HG02970 (cell line): ENCODE results near the gene SLC7A6OS.
A peak's percentile ranks its signal among the peaks of the same experiment; 100 is the strongest.

Experiments used
- ATAC-seq: cut with Tn5 transposase; IDR thresholded peaks from one replicate; pipeline ENCODE4 v1.9.1; 2021; ENCODE audit warnings: mild to moderate bottlenecking, moderate library complexity, moderate number of reproducible peaks; ENCODE audit not compliant: unreplicated experiment, low FRiP score

SLC7A6OS gene

GRCh38 chr16:68345351-68345810 lies 34.6 kb upstream of the SLC7A6OS start:
- no peak for ATAC-seq

GRCh38 chr16:68344252-68344651 lies 33.5 kb upstream of the SLC7A6OS start:
- ATAC-seq = no peak

- no peak for ATAC-seq
Measured at GRCh38 chr16:68343137-68343536, 32.4 kb upstream of the SLC7A6OS start.

- ATAC-seq = no peak
Measured at GRCh38 chr16:68342620-68343019, 31.9 kb upstream of the SLC7A6OS start.

GRCh38 chr16:68339214-68339613 lies 28.5 kb upstream of the SLC7A6OS start:
- ATAC-seq = no peak

- ATAC-seq = no peak
Measured at GRCh38 chr16:68338326-68339119, 27.8 kb upstream of the SLC7A6OS start.

- ATAC-seq = no peak
Measured at GRCh38 chr16:68335175-68335574, 24.4 kb upstream of the SLC7A6OS start.

- ATAC-seq = no peak
Measured at GRCh38 chr16:68332411-68333121, 21.8 kb upstream of the SLC7A6OS start.

- no peak for ATAC-seq
Measured at GRCh38 chr16:68331879-68332410, 21.2 kb upstream of the SLC7A6OS start.

- no peak for ATAC-seq
Measured at GRCh38 chr16:68328860-68329390, 18.2 kb upstream of the SLC7A6OS start.

- peak; percentile 49 for ATAC-seq
Measured at GRCh38 chr16:68328151-68328859, 17.6 kb upstream of the SLC7A6OS start.

GRCh38 chr16:68324780-68325357 lies 14.1 kb upstream of the SLC7A6OS start:
- no peak for ATAC-seq

- no peak for ATAC-seq
Measured at GRCh38 chr16:68324336-68324735, 13.6 kb upstream of the SLC7A6OS start.

- no peak for ATAC-seq
Measured at GRCh38 chr16:68319185-68319908, 8.6 kb upstream of the SLC7A6OS start.

GRCh38 chr16:68313116-68313515 lies 2.4 kb upstream of the SLC7A6OS start:
- no peak for ATAC-seq

GRCh38 chr16:68310437-68310773 lies 341 bp downstream of the SLC7A6OS start:
- peak; percentile 30 for ATAC-seq

- no peak for ATAC-seq
Measured at GRCh38 chr16:68309799-68310198, 947 bp downstream of the SLC7A6OS start.

GRCh38 chr16:68306633-68307032 lies 4.1 kb downstream of the SLC7A6OS start:
- ATAC-seq = no peak

- ATAC-seq = no peak
Measured at GRCh38 chr16:68300734-68301459, 9.8 kb downstream of the SLC7A6OS start.
